GM12878 (cell line): Measurements from ENCODE around the gene RB1. TPM values are rescaled to one million over a fixed set of nuclear protein-coding genes. Genes with fewer than 3 reads are reported as not detected.
"Not testable (repeated sequence)": the region's sequence is repeated elsewhere in the genome, so short reads cannot be mapped to it uniquely, and the experiment has no call there.

Source experiments
- ATAC-seq: fragments of 200-7000 bp; cut with Tn5 transposase; 3 replicates; pipeline ENCODE4 v1.9.1; 2020; ENCODE audit warnings: mild to moderate bottlenecking, moderate library complexity
- BruUV-seq: library from RNA; stranded (reverse); fragments of 400-500 nt; replicated peaks from 2 replicates; lab custom pipeline; 2021; lab: Mats Ljungman, UMichigan
- CTCF ChIA-PET: fragments of 300-600 bp; sonication (Branson Sonifier 250); formaldehyde crosslinking; extraction: SDS; loops from one replicate; lab custom pipeline; 2021; ENCODE audit warnings: inconsistent platforms; lab: Yijun Ruan, JAX
- POLR2A ChIA-PET: fragments of 350-600 bp; formaldehyde crosslinking; extraction: SDS; loops from one replicate; lab custom pipeline; 2021; ENCODE audit warnings: inconsistent platforms; lab: Charles Lee
- RAD21 ChIA-PET: fragments of 300-600 bp; sonication (Branson Sonifier 250); formaldehyde crosslinking; loops from one replicate; lab custom pipeline; 2023; ENCODE audit warnings: antibody characterized with exemption; ENCODE audit not compliant: unreplicated experiment; lab: Charles Lee
- SMC1A ChIA-PET: fragments of 300-600 bp; sonication (Branson Sonifier 250); formaldehyde crosslinking; loops from one replicate; lab custom pipeline; 2023; ENCODE audit not compliant: unreplicated experiment, uncharacterized antibody; lab: Charles Lee
- DNase-seq: peaks from one replicate; pipeline ENCODE4 v3.0.0-alpha.2; 2011; ENCODE audit warnings: low read depth, low spot score
- FAIRE-seq: peaks from 3 replicates; lab custom pipeline; 2011; peaks lifted over from hg19 to GRCh38; lab: Jason Lieb, UNC
- H2AFZ ChIP-seq: 2 replicates; pipeline ENCODE4 v1.6.0; 2011; ENCODE audit warnings: low read depth, low read length, control low read depth; ENCODE audit not compliant: control insufficient read depth
- H3K27ac ChIP-seq: 2 replicates; pipeline ENCODE4 v1.5.1; 2011; ENCODE audit warnings: control low read depth; ENCODE audit not compliant: control insufficient read depth, insufficient read depth
- H3K27me3 ChIP-seq, 2 experiments: replicated peaks in 1 of 2; 2 replicates each; pipeline versions ENCODE4 v1.6.0 to v1.6.1; 2011; ENCODE audit warnings: low read length in 1 of 2; ENCODE audit not compliant: control insufficient read depth in 2 of 2, insufficient read depth in 2 of 2
- H3K36me3 ChIP-seq, 2 experiments: 2 replicates each; pipeline ENCODE4 v1.5.1; 2011; ENCODE audit warnings: low read length in 1 of 2; ENCODE audit not compliant: control insufficient read depth in 2 of 2, insufficient read depth in 2 of 2
- H3K4me1 ChIP-seq: 2 replicates; pipeline ENCODE4 v1.6.1; 2011; ENCODE audit warnings: mild to moderate bottlenecking, low read length, moderate library complexity, mixed read lengths; ENCODE audit not compliant: control insufficient read depth, insufficient read depth
- H3K4me2 ChIP-seq: 2 replicates; pipeline ENCODE4 v1.6.0; 2011; ENCODE audit warnings: control low read depth; ENCODE audit not compliant: control insufficient read depth, insufficient read depth
- H3K4me3 ChIP-seq: fragments of 200-600 bp; sonication (generic); 2 replicates; pipeline ENCODE4 v1.5.1; 2016
- H3K79me2 ChIP-seq: 2 replicates; pipeline ENCODE4 v1.6.0; 2011; ENCODE audit warnings: low read length; ENCODE audit not compliant: control insufficient read depth, insufficient read depth
- H3K9ac ChIP-seq: 2 replicates; pipeline ENCODE4 v1.8.0; 2011; ENCODE audit warnings: low read length, control low read depth, mixed read lengths; ENCODE audit not compliant: control insufficient read depth, insufficient read depth
- H3K9me3 ChIP-seq: replicated peaks from 3 replicates; pipeline ENCODE4 v1.5.1; 2011; ENCODE audit warnings: mild to moderate bottlenecking, low read length; ENCODE audit not compliant: control insufficient read depth, insufficient read depth
- H4K20me1 ChIP-seq: 2 replicates; pipeline ENCODE4 v1.6.0; 2011; ENCODE audit not compliant: control insufficient read depth, insufficient read depth
- CBX3 ChIP-seq: fragments of 200-600 bp; sonication (generic); IDR thresholded peaks from 2 replicates; pipeline ENCODE4 v1.6.1; 2016; ENCODE audit warnings: low read depth, borderline replicate concordance
- SMC3 ChIP-seq: IDR thresholded peaks from 2 replicates; pipeline ENCODE4 v1.6.1; 2011; ENCODE audit warnings: low read length, improper control_type of control experiment, borderline replicate concordance
- in situ Hi-C: fragments of 300-500 bp; cut with MboI; formaldehyde crosslinking; loops from 9 replicates; pipeline ENCODE4 v1.14.3; 2018; ENCODE audit warnings: mixed read lengths
- intact Hi-C: fragments of 100-400 bp; cut with micrococcal nuclease; formaldehyde crosslinking; loops from one replicate; pipeline ENCODE4 v1.14.2; 2022; ENCODE audit not compliant: unreplicated experiment
- polyA plus RNA-seq, 11 experiments: library from polyadenylated mRNA; depleted of rRNA in 4 of 11; unstranded in 6 of 11; stranded (reverse) in 5 of 11; fragments of >200 nt; fragmentation: Nextera tagmentation in 4 of 11; fragmentation: Illumina TruSeq in 1 of 11; extraction: Ambion mirVana in 4 of 11; extraction: Trizol in 1 of 11; gene quantifications; 1 replicate in 1 of 11; 2 replicates in 10 of 11; pipeline versions ENCODE4 v1.2.1 to v1.2.3, GENCODE V29; 2011 to 2016; ENCODE audit warnings: inconsistent platforms in 2 of 11, missing spikeins in 2 of 11, low read depth in 1 of 11
- total RNA-seq, 4 experiments: library from RNA; depleted of rRNA in 3 of 4; stranded (reverse); fragments of >200 nt in 3 of 4; fragmentation: Illumina TruSeq in 1 of 4; extraction: Trizol in 1 of 4; gene quantifications; 2 replicates each; pipeline versions ENCODE4 v1.2.1 to v1.2.3, GENCODE V29; 2013 to 2021
- TF ChIP-seq, protein P1 (sequence below): IDR thresholded peaks from 2 replicates; pipeline ENCODE4 v1.6.1; 2012; ENCODE audit warnings: improper control_type of control experiment, low read depth, low read length; ENCODE audit not compliant: insufficient replicate concordance

Gene RB1
- total and polyA plus RNA-seq, 10 of the 15 experiments (the other 5 are each of a cell fraction or from before 2014, with no cell fraction given), result 2.8 to 45.0 (median 8.3) TPM

DNA sequence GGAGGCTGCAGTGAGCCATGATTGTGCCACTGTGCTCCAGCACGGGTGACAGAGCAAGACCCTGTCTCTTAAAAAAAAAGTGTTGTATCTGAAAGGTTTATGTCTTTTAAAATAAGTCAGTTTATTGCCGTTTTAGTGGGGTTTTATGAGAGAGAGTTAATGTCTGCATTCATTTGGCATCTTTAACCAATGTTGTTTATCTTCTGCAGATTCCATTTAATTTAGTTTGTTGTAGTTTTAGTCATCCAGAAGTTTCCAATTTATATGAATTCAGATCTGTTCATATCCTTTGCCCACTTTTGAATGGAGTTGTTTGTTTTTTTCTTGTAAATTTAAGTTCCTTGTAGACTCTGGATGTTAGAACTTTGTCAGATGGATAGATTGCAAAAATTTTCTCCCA, 146.1 kb downstream of the RB1 start (continued):
- TF ChIP-seq, protein P1, sequence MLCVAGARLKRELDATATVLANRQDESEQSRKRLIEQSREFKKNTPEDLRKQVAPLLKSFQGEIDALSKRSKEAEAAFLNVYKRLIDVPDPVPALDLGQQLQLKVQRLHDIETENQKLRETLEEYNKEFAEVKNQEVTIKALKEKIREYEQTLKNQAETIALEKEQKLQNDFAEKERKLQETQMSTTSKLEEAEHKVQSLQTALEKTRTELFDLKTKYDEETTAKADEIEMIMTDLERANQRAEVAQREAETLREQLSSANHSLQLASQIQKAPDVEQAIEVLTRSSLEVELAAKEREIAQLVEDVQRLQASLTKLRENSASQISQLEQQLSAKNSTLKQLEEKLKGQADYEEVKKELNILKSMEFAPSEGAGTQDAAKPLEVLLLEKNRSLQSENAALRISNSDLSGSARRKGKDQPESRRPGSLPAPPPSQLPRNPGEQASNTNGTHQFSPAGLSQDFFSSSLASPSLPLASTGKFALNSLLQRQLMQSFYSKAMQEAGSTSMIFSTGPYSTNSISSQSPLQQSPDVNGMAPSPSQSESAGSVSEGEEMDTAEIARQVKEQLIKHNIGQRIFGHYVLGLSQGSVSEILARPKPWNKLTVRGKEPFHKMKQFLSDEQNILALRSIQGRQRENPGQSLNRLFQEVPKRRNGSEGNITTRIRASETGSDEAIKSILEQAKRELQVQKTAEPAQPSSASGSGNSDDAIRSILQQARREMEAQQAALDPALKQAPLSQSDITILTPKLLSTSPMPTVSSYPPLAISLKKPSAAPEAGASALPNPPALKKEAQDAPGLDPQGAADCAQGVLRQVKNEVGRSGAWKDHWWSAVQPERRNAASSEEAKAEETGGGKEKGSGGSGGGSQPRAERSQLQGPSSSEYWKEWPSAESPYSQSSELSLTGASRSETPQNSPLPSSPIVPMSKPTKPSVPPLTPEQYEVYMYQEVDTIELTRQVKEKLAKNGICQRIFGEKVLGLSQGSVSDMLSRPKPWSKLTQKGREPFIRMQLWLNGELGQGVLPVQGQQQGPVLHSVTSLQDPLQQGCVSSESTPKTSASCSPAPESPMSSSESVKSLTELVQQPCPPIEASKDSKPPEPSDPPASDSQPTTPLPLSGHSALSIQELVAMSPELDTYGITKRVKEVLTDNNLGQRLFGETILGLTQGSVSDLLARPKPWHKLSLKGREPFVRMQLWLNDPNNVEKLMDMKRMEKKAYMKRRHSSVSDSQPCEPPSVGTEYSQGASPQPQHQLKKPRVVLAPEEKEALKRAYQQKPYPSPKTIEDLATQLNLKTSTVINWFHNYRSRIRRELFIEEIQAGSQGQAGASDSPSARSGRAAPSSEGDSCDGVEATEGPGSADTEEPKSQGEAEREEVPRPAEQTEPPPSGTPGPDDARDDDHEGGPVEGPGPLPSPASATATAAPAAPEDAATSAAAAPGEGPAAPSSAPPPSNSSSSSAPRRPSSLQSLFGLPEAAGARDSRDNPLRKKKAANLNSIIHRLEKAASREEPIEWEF, result no peak
- TF ChIP-seq SMC3, result no peak
- TF ChIP-seq CBX3, result no peak
- TF ChIP-seq, all 136 proteins: peak for 0

DNA sequence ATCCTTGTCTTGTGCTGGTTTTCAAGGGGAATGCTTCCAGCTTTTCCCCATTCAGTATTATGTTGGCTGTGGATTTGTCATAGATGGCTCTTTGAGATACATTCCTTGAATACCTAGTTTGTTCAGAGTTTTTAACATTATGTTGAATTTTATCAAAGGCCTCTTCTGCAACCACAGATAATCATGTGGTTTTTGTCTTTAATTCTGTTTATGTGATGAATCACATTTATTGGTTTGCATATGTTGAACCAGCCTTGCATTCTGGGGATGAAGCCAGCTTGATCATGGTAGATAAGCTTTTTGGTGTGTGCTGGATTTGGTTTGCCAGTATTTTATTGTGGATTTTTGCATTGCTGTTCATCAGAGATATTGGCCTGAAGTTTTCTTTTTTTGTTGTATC, 147.6 kb downstream of the RB1 start:
- H3K4me1 ChIP-seq, BruUV-seq, SMC1A ChIA-PET, H3K4me3 ChIP-seq, DNase-seq, H3K79me2 ChIP-seq, intact Hi-C loops, H3K4me2 ChIP-seq, in situ Hi-C loops, H3K27me3 ChIP-seq, POLR2A ChIA-PET, H3K36me3 ChIP-seq, H3K9ac ChIP-seq, FAIRE-seq, RAD21 ChIA-PET, ATAC-seq, H2AFZ ChIP-seq, H3K9me3 ChIP-seq, H3K27ac ChIP-seq, H4K20me1 ChIP-seq: not testable (repeated sequence)
- CTCF ChIA-PET, result interaction anchor here (0.6 to 0.7 kb wide), 2 partner anchors 39 to 80 kb away, joined by 3 read pairs; no protein-coding TSS in a partner anchor
